GM18519 (cell line): Measurements from ENCODE around the gene ATP4A.

Source experiments
- ATAC-seq: cut with Tn5 transposase; IDR thresholded peaks from one replicate; pipeline ENCODE4 v1.9.1; 2021; ENCODE audit warnings: mild to moderate bottlenecking, moderate library complexity; ENCODE audit not compliant: unreplicated experiment, low FRiP score

Gene ATP4A

GRCh38 chr19:35508129-35508528, 55.3 kb downstream of the ATP4A start:
- ATAC-seq = no peak

GRCh38 chr19:35507561-35507960, 55.9 kb downstream of the ATP4A start:
- ATAC-seq = no peak

GRCh38 chr19:35506011-35506410, 57.4 kb downstream of the ATP4A start:
- ATAC-seq = no peak

GRCh38 chr19:35502751-35503150, 60.7 kb downstream of the ATP4A start:
- no peak for ATAC-seq

- no peak for ATAC-seq
Measured at GRCh38 chr19:35501684-35502083, 61.8 kb downstream of the ATP4A start.

- no peak for ATAC-seq
Measured at GRCh38 chr19:35500611-35501010, 62.8 kb downstream of the ATP4A start.
